HG03565 (cell line): ENCODE measurements around the gene POTEF.
"Not testable (repeated sequence)": the region's sequence is repeated elsewhere in the genome, so short reads cannot be mapped to it uniquely, and the experiment has no call there.

ENCODE experiments used
- ATAC-seq: cut with Tn5 transposase; IDR thresholded peaks from one replicate; pipeline ENCODE4 v1.9.1; 2021; ENCODE audit warnings: mild to moderate bottlenecking, moderate library complexity; ENCODE audit not compliant: unreplicated experiment

POTEF gene

GRCh38 chr2:130153721-130154422, 24.9 kb upstream of the POTEF start:
- not testable (repeated sequence) for ATAC-seq

- no peak for ATAC-seq
These were observed 24.0 kb upstream of the POTEF start for GRCh38 chr2:130152816-130153595.

GRCh38 chr2:130152136-130152815, 23.3 kb upstream of the POTEF start:
- ATAC-seq: not testable (repeated sequence)

- not testable (repeated sequence) for ATAC-seq
These were observed 22.1 kb upstream of the POTEF start for GRCh38 chr2:130151145-130151512.

GRCh38 chr2:130150181-130151144, 21.4 kb upstream of the POTEF start:
- no peak for ATAC-seq

- not testable (repeated sequence) for ATAC-seq
These were observed 19.5 kb upstream of the POTEF start for GRCh38 chr2:130148515-130148914.

- ATAC-seq: peak; percentile 92
These were observed 16.0 kb upstream of the POTEF start, which contains the start of gene CCDC74B for GRCh38 chr2:130145006-130145414. TSS of gene CCDC74B (minus strand) at chr2:130145112. CDS start at chr2:130144996, 116 bp downstream.

GRCh38 chr2:130143266-130144039, 14.4 kb upstream of the POTEF start:
- not testable (repeated sequence) for ATAC-seq

GRCh38 chr2:130142396-130143265, 13.6 kb upstream of the POTEF start:
- ATAC-seq: not testable (repeated sequence)

- not testable (repeated sequence) for ATAC-seq
These were observed 12.8 kb upstream of the POTEF start for GRCh38 chr2:130141645-130142370.

GRCh38 chr2:130141002-130141401, 12.0 kb upstream of the POTEF start:
- ATAC-seq: not testable (repeated sequence)

GRCh38 chr2:130140516-130140915, 11.5 kb upstream of the POTEF start:
- ATAC-seq: not testable (repeated sequence)

GRCh38 chr2:130139331-130140280, 10.6 kb upstream of the POTEF start:
- not testable (repeated sequence) for ATAC-seq

- not testable (repeated sequence) for ATAC-seq
These were observed 9.8 kb upstream of the POTEF start for GRCh38 chr2:130138841-130139251.

- ATAC-seq: not testable (repeated sequence)
These were observed 9.3 kb upstream of the POTEF start for GRCh38 chr2:130138326-130138725.

- not testable (repeated sequence) for ATAC-seq
These were observed 8.1 kb upstream of the POTEF start for GRCh38 chr2:130137118-130137517.

- ATAC-seq: not testable (repeated sequence)
These were observed 7.5 kb upstream of the POTEF start for GRCh38 chr2:130136546-130136945.
